Measurements from ENCODE around the gene CIZ1.
"Not testable (repeated sequence)": the region's sequence is repeated elsewhere in the genome, so short reads cannot be mapped to it uniquely, and the experiment has no call there.

CIZ1 gene

DNA sequence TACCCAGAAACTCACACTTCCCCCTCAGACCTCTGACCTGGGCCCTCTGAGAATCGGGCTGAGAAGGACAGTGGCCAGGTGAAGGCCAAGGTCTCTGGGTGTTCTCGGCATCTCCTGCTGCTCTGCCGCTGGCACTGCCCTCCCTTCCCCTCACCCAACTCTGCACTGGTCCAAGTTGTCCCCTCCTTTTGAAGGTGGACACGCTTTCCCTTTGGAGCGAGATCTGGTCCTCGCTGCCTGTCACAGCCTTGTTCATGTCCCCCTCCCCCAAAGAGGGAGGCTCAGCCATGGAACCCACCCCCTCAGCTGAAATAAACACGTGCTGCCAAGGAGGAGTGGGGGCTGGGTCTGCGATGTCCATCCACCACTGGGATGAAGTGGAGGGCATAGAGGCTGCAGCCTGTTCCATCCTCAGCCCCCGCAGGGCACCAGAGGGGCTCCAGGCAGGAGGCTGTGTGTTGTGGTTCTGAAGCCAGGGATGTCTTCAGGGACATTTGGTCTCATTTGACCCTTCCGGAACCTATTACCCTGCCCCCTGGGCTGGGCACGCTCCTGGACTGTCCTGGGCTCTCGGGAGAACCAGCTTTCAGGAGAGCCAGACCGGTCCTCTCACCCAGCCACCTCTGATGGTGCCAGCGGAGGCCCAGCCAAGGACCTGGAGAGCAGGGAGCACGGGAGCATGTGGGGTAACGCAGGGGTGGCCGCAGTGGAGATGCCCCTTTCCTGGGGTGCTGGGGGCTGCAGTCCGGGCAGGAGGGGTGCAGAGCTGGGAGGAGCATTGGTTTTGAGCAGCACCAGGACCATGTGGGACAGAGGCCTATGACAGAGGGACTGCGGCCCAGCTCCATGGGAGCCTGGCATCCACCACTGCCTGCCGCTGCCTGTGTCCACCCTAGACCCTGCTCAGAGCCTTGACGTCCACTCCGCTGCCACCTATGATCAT is 46.9 kb downstream of the CIZ1 start:
- DNase-seq = no peak

DNA sequence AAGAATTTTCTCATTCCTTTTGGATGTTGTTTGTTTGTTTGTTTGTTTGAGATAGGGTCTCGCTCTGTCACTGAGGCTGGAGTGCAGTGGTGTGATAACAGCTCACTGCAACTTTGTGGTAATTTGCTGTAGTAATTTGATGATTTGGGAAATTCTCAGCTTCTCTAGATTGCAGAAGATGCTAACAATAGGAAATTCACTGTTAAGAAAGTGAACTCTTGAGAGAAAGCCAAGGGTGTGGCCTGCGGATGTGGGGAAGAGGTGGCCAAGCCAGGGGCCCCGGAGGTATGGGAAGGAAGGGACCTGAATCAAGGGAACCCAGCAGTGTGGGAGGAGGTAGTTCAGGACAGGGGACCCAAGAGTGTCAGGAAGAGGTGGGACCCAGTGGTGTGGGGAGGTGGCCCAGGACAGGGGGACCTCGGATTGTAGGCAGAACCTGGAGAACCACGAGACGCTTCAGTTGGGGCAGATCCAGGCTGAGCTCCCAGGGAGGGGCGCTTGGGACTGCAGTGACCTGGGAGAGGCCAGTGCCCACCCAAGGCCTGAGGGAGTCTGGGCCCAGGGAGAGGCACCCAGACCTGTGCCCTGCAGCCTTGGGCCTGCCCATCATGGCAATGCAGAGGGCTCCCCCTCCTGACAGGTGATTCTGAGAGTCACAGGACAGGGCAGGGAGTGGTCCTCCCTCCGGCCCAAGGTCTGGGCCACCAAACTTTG is 47.7 kb downstream of the CIZ1 start:
- no peak for DNase-seq

DNA sequence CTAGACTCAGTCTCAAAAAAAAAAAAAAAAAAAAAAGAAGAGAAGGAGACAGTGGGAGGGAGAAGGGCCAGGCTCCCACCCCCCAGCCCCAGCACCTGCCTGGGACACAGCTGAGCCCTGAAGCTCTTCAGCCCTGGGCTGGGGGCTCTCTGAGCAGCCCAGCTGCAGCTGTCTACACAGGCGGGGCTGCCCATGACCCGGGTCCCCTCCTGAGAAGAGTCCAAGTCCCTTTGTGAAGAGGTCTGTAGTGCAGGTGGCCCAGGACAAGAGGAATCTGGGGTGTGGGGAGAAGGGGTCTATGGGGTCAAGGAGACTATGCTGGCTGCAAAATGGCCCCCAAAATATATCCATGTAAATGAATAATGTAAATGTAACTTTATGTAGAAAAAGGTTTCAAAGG is 48.8 kb downstream of the CIZ1 start:
- DNase-seq = no peak

DNA sequence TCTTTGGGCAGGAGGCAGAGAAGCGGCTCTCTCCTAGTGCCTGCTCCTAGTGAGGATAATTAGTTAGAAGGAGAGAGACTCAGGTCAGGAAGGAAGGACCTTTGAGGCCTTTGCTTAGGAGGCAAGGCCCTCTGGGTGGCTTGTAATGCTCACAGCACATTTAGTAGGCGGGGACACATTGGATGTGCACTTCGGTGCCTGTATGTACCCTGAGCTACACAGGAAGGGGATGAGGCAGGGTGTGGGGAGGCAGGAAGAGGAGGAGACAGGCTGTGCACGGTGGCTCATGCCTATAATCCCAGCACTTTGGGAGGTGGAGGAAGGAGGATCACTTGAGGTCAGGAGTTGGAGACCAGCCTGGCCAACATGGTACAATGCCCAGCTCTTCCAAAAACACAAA is 49.3 kb downstream of the CIZ1 start:
- no peak for DNase-seq

DNA sequence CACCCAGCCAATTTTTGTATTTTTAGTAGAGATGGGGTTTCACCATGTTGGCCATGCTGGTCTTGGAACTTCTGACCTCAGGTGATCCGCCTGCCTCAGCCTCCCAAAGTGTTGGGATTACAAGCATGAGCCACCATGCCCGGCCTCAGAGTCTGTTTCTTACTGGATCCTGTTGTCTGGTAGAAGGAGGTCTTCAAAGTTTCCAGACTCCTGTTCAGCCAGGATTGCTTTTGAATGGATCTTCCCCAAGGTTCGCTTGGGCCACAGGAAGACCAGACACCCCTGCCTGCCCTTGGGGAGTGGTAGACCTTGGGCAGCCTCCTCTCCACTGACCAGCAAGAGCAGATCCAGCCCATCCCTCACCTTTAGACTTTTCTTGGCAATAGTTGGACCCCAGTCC is 49.8 kb downstream of the CIZ1 start:
- no peak for DNase-seq

DNA sequence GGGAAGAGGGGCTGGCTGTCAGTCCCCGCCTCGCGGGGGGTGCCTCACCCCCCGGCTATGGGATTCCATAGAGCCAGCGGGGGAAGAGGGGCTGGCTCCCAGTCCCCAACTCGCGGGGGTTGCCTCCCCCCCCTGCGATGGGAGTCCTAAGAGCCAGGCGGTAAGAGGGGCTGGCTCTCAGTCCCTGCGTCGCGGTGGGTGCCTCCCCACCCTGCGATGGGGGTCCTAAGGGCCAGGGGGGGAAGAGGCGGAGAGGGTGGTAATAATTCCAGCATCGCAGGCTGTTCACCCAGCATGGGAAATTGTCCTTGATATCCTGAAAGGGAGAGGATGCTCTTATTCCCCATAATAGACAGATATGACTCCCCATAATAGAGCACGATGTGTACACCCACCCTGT is 51.8 kb downstream of the CIZ1 start:
- no peak for DNase-seq

DNA sequence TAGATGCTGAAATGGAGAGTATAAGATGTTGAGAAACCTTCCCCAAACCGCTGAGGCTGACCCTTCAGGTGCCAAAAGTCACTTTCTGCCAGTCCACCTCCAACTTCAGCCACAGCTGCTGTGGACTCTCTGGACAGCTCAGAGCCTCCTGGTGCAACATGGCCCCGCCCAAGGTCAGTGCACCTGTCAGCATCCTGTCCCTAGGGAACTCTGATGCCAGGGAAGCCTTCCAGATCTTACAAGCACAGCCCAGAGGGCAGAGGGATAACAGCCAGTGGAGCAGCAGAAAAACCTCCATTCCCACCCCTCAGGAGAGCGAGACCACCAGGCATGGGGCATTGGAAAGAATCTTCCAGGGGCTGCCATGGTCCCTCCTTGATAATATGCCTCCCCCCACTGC is 53.4 kb downstream of the CIZ1 start:
- no peak for DNase-seq

DNA sequence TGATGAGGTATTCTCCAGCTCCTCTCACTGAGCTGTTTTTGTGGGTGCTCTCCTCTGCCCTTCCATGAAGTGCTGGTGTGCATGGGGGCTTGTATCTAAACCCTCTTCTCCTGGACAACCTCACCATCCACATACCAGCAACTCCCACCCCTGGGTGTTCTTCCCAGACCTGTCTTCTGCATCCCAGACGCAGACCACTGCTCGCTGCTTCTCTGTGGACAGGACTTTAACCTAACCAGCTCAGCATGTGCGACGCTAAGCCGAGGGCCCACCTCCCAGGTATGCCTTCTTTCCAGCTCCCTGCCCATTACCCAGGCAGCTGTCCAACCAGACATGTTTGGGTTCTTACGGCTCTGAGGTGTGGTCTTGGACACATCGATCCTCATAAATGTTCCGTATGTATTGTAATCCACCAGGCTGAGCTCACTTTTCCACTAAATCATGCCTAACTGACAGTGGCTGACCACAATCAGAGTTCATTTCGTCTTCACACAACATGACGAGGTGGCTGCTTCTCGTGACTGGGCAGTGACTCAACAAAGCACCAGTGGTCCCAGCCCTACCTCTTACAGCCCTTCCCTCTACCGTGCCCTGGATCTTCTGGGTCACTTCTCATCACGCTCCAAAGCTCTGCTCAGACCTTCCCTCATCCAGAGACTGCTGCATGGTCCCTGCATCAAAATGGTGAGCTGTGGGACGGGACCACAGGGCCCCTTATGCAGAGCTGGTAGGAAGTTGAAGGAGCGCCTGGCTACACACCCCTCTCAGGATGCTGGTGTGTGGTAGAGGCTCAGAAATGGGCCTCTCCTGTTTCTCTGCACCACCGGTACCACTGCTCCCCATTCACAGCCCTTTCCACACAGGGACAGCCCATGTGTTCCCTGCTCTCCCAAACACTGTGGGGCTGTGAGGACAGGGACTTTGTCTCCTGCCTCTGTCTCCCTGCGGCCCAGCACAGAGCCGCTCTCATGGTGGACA is 54.3 kb downstream of the CIZ1 start:
- DNase-seq = no peak

DNA sequence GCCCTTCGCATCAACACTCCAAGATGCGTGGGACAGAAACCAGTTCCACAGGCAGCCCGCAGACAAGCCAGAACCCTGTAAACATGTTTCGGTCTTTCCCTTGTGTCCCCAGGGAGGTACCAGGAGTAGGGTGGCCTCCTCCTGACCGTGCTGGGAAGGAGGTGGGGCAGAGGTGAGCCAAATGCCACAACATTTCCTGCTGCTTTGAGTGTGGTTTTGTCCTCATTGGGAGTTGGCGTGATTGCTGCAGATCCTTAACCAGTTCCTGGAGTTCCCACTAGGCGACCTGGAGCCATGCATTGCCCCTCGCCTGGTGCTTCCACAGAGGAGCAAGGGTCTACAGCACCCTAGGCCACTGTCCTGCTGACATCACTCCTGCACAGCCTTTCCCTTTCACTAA is 55.8 kb downstream of the CIZ1 start:
- DNase-seq = not testable (repeated sequence)

DNA sequence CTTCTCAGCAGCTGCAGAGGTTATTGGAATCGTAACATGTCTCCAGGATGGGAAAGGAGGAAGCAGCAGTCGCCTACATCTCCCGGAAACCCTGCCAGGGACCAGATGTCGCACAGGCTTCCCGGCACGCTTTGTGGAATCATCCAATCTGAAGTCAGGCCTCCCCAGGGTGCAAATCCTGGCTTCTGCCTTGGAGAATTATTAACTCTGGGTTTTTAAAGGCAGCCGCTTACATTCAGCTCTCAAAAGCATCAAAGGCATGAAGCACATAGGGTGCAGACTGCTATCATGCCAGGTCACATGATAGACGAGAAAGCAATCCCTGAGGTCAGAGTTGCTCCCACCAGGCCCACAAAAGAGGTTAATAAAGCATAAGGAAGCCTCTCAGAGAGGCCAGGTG is 59.2 kb downstream of the CIZ1 start:
- DNase-seq = not testable (repeated sequence)

DNA sequence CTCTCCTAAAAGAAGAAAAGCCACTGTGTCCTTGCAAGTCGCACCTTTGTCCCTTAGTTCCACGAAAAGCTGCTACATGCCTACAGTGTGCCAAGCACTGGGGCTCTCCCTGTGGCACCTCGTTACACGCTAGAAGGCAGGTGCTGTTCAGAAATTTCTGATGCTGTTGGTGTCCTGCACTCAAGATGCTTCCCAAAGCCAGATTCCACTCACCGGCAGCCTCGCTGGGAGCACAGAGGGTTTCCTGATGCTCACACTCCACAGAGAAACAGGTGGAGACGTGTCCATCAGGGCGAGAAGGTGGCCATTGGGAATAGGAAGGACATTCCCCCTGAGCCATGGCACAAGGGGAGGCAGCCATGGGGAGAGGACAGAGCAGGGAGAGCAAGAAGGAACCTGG is 60.0 kb downstream of the CIZ1 start:
- not testable (repeated sequence) for DNase-seq

DNA sequence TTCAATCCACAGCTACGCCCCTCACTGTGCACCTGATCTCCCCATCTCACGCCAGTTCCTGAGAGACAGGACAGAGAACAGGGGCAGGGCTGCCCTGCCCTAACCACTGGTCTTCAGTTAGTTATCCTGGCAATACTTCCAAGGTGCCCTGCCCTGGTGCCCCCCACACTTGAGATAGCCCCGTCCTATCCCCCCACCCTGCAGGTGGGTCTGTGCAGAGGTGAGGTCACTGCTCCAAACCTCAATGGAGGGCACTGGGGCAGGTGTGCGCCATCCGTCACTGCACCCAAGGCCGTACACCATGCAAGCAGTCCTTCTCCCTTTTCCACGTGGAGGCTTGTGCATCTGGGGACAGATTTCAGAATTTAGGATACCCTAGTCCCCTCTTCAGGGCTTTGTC is 60.7 kb downstream of the CIZ1 start:
- not testable (repeated sequence) for DNase-seq

DNA sequence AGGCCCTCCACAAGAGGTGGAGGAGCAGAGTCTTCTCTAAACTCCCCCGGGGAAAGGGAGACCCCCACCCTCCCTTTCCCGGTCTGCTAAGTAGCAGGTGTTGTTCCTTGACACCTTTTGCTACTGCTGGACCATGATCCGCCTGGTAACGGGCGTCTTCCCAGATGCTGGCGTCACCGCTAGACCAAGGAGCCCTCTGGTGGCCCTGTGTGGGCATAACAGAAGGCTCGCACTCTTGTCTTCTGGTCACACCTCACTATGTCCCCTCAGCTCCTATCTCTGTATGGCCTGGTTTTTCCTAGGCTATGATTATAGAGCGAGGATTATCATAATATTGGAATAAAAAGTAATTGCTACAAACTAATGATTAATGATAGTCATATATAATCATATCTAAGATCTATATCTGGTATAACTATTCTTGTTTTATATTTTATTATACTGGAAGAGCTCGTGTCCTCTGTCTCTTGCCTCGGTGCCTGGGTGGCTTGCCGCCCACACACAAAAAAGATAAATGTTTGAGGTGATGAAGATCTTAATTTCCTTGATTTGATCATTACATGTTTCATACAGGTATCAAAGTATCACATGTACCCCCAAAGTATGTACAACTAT is 61.3 kb downstream of the CIZ1 start:
- DNase-seq = peak; percentile 58

DNA sequence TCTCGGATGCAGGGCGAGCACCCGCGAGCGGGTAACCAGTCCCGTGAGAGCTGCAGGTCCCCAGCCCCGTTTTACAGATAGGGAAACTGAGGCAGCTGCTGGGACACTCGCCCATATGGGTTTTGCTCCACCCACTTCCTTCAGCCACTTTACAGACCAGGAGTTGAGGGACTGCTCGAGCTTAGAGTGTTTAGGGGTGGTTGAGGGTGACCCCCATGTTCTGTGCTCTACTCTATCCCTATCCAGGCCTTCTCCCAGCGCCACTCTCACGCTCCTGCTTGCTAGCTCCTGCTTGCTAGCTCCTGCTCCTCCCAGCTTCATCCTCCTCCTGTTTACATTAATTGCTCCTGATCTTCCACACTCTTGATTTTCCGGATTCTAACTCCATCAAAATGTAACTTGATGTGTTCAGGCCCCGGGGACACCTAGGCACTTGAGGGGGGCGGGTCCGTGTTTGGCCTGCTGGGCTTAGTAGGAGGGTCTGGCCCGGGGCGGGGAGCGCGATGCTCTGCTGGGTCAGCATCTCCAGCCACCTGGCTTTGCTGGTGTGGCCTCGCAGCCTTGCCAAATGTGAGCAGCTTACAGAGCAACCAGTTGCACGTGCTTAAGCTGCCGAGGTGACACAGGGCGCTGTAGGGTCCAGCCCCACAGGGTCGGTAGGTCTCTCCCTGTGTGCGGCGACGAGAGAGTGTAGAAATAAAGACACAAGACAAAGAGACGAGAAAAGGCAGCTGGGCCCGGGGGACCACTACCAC is 62.4 kb downstream of the CIZ1 start:
- no peak for DNase-seq

DNA sequence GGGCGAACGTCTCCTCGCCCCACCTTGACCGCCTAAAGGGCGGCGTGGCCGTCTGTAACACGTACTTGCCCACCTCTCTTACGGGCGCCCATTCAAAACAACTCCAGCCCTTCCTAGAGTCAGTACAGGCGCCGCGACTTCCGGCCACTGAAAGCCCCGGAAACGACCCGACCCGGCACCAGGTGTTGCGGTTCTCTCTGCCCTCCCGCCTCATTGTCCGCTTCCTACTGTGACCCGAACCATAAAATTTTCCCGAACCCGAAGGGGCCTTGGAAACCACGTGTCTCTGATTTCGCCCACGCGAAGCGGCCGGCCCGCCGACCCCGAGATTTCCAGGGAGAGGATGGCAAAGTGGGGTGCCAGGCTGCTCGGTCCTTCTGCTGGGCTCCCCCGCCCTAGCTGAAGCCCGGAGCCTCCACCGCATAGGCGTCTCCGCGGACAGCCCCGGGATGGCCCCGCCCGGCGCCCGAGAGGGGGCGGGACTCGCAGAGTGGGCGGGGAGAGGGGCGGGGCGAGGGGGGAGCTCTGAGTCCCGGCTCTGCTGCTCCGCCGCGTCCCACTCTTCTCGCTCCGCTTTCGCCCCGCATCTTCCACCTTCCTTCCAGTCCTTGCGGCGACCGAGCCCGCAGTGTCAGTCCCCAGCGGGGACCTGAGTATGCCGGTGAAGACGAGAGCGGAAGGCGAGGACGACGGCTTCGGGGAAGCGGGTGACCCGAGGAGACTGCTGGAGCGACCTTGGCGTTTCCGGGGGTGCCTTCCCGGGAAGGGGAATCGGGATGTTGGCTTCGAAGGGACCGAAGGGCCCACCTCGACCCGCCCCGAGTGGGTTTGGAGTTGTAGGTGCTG is 63.2 kb downstream of the CIZ1 start:
- peak; percentile 82 for DNase-seq

DNA sequence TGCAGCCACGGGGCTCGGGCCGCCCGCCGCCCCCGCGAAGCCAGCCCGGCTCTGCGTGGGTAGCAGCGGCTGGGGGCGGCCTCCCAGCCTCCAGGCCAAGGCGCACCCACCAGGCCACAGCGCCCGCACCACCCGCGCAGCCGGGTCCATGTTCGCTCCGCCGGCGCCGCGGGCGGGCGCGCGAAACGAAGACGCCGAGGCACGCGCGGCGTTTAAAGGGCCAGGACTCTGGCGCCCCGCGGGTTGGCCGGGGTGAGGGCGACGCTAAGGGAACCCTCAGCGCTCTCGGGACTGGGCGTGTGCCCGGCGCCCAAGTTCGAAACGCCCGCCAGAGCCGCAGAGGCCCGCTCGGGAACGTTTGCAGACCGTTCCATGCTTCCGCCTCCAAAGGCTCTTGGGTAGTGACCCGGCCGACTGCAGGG is 63.8 kb downstream of the CIZ1 start, which contains the start of gene PTGES2:
TSS of gene PTGES2 (minus strand) at position 162 of the 422 bp plus-strand sequence. CDS start at position 150, 12 bp downstream.
- peak; percentile 84 for DNase-seq

DNA sequence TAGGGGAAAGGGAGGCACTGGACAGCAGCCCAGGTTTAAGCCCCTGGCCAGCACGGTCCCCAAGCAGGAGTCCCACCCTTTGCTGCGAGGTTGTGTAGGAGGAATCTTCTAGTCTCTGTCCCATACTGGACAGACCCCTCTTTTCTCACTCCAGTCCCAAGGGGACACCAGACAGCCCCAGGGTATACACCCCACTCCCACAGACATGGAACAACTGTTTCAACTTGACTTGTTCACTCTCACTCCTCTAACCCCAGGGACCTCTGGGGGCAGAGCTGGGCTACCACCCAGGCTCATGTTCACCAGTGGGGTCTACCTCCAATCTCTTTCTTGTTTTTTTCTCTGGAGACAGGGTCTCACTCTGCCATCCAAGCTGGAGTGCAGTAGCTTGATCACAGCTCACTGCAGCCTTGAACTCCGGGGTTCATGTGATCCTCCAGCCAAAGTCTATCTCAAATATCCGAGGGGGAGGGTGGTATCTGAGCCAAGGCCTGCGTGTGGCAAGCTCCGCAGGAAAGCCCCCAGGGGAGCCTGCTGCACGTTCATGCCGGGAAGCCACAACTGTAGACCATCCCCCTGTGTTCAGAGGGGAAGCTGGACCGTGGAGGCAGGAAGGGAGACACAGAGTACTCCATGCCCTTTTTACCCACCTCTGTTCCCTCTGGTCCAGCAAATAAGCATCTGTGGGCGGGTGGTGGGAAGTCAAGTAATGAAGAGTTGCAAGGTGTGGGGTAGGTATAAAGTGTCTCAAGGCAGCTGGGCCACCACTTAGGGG is 65.6 kb downstream of the CIZ1 start:
- no peak for DNase-seq

DNA sequence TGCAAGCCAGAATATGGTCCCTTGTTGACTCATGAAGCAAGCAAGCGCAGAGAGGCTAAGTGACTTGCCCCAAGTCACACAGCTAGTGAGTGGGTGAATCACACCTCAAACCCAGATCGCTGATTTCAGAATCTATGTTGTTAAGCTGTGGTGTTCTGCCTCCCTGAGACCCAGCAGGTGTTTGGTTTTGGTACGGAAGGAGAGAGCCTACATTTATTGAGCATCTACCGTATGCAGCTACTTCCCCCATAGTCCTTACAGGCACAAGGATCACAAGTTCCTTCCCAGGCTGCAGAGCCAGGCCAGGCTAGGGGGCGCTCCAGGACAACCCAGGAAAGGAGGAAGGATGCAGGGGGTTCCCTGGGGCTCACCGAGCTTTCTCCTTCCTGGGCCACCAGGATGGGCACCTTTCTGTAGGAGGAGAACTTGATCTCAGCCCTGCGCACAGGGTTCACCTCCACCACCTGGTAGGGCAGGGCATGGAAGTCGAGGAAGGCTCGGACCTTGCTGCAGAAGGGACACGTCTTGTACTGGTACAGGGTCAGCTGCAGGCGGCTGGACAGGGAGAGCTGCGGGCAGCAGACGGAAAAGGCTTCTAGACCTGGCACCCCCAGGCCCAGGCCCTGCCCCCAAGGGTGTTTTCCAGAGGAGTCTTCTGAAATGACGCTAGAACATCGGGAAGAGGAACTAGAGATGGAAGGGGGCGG is 66.3 kb downstream of the CIZ1 start:
- DNase-seq = peak; percentile 37

DNA sequence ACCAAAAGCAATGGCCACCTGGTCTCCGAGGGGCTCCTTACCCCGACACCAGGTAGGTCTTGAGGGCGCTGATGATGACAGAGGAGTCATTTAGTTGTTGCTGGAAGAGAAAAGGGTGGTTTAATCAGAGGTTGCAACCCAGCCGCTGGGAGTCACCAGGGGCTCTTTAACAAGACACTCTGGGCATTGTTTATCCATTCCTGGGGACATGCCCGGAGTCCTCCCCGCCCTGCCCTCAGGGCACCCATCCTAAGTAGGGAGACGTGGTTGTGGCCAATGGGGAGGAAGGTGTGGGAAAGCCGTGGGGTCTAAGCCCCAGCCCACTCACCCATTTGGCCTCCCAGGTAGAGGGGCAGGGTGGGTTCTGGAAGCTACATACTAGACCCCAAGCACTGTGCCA is 66.9 kb downstream of the CIZ1 start:
- DNase-seq = no peak
